KMS-11 (cell line): ENCODE measurements around the gene ARHGEF17.

ENCODE experiments used
- H2AFZ ChIP-seq: fragments of 200-600 bp; sonication (generic); 2 replicates; pipeline ENCODE4 v1.6.1; 2016; ENCODE audit warnings: antibody characterized with exemption, mixed run types, low read depth
- H3K27ac ChIP-seq: fragments of 200-600 bp; sonication (generic); 2 replicates; pipeline ENCODE4 v1.6.1; 2016; ENCODE audit warnings: mild to moderate bottlenecking, mixed run types
- H3K27me3 ChIP-seq: fragments of 200-600 bp; sonication (generic); 2 replicates; pipeline ENCODE4 v1.6.1; 2017; ENCODE audit warnings: mild to moderate bottlenecking, low read depth, mixed run types, moderate library complexity; ENCODE audit not compliant: insufficient read depth
- H3K36me3 ChIP-seq: fragments of 200-600 bp; sonication (generic); 2 replicates; pipeline ENCODE4 v1.6.1; 2017; ENCODE audit warnings: mild to moderate bottlenecking, mixed run types; ENCODE audit not compliant: insufficient read depth
- H3K4me1 ChIP-seq: fragments of 200-600 bp; sonication (generic); 2 replicates; pipeline ENCODE4 v1.6.1; 2016; ENCODE audit warnings: mild to moderate bottlenecking, low read depth, mixed run types; ENCODE audit not compliant: poor library complexity, severe bottlenecking
- H3K4me2 ChIP-seq: fragments of 200-600 bp; sonication (generic); 2 replicates; pipeline ENCODE4 v1.7.0; 2016; ENCODE audit warnings: mild to moderate bottlenecking, mixed run types
- H3K4me3 ChIP-seq: fragments of 200-600 bp; sonication (generic); IDR thresholded peaks from 2 replicates; pipeline ENCODE4 v1.6.1; 2017; ENCODE audit warnings: low read depth, low read length, mixed read lengths; ENCODE audit not compliant: insufficient read depth
- H3K79me2 ChIP-seq: fragments of 200-600 bp; sonication (generic); 2 replicates; pipeline ENCODE4 v1.6.1; 2016; ENCODE audit warnings: low read depth, mixed run types; ENCODE audit not compliant: insufficient read depth
- H3K9ac ChIP-seq: fragments of 200-600 bp; sonication (generic); 2 replicates; pipeline ENCODE4 v1.6.1; 2016; ENCODE audit warnings: mild to moderate bottlenecking, mixed run types
- H4K20me1 ChIP-seq: fragments of 200-600 bp; sonication (generic); 2 replicates; pipeline ENCODE4 v1.6.1; 2016; ENCODE audit warnings: mild to moderate bottlenecking, mixed run types; ENCODE audit not compliant: insufficient read depth
- CTCF ChIP-seq: fragments of 200-600 bp; sonication (generic); conservative IDR thresholded peaks from 2 replicates; pipeline ENCODE4 v1.6.1; 2017; ENCODE audit warnings: low read depth, mild to moderate bottlenecking, antibody characterized with exemption, low read length, moderate library complexity, mixed read lengths

ARHGEF17 gene

GRCh38 chr11:73383249-73384124 lies 75.4 kb downstream of the ARHGEF17 start:
- H3K4me2 ChIP-seq, result no peak overlapping the region; the same call in 1 of the 2 replicates
- TF ChIP-seq CTCF, result no peak
- no peak overlapping the region for H3K4me3 ChIP-seq
- no peaks in the 10 kb centered on the region for H3K36me3 ChIP-seq
- no peak overlapping the region for H3K27ac ChIP-seq
- no peaks in the 10 kb centered on the region for H3K27me3 ChIP-seq
- H2AFZ ChIP-seq, result no peak overlapping the region
- peaks cover 19% of the 10 kb centered on the region; the same call in 1 of the 2 replicates for H3K79me2 ChIP-seq
- H3K4me1 ChIP-seq, result peaks cover 62% of the 10 kb centered on the region
- H3K9ac ChIP-seq, result no peak overlapping the region
- H4K20me1 ChIP-seq, result no peaks in the 10 kb centered on the region

- Histone ChIP-seq H2AFZ (no peak overlapping the region), H3K27ac (no peak overlapping the region), H3K4me2 (no peak overlapping the region), H3K9ac (no peak overlapping the region), H4K20me1 (no peaks in the 10 kb centered on the region), H3K4me1 (peaks cover 56% of the 10 kb centered on the region), H3K27me3 (no peaks in the 10 kb centered on the region), H3K36me3 (no peaks in the 10 kb centered on the region), H3K79me2 (peaks cover 19% of the 10 kb centered on the region; the same call in 1 of the 2 replicates), H3K4me3 (no peak overlapping the region)
- TF ChIP-seq CTCF, result no peak
These were observed 76.0 kb downstream of the ARHGEF17 start for GRCh38 chr11:73384125-73384441.

GRCh38 chr11:73384531-73384871 lies 76.4 kb downstream of the ARHGEF17 start:
- H3K79me2 ChIP-seq, result peaks cover 19% of the 10 kb centered on the region; the same call in 1 of the 2 replicates
- no peaks in the 10 kb centered on the region for H3K36me3 ChIP-seq
- TF ChIP-seq CTCF, result no peak
- H3K9ac ChIP-seq, result no peak overlapping the region
- H3K4me3 ChIP-seq, result no peak overlapping the region
- no peaks in the 10 kb centered on the region for H4K20me1 ChIP-seq
- H3K27ac ChIP-seq, result no peak overlapping the region
- no peak overlapping the region for H2AFZ ChIP-seq
- no peak overlapping the region for H3K4me2 ChIP-seq
- H3K27me3 ChIP-seq, result no peaks in the 10 kb centered on the region
- peaks cover 56% of the 10 kb centered on the region for H3K4me1 ChIP-seq

- no peak overlapping the region for H3K27ac ChIP-seq
- no peak overlapping the region for H3K9ac ChIP-seq
- H2AFZ ChIP-seq, result no peak overlapping the region
- H3K79me2 ChIP-seq, result peaks cover 16% of the 10 kb centered on the region; the same call in 1 of the 2 replicates
- no peaks in the 10 kb centered on the region for H4K20me1 ChIP-seq
- no peak for TF ChIP-seq CTCF
- peaks cover 56% of the 10 kb centered on the region for H3K4me1 ChIP-seq
- H3K4me2 ChIP-seq, result no peak overlapping the region
- no peak overlapping the region for H3K4me3 ChIP-seq
- no peaks in the 10 kb centered on the region for H3K36me3 ChIP-seq
- H3K27me3 ChIP-seq, result no peaks in the 10 kb centered on the region
These were observed 77.0 kb downstream of the ARHGEF17 start for GRCh38 chr11:73384872-73385689.
